Sigmoid colon (tissue), 4 donors: ENCODE data around the gene CLSTN2.

Experiments
- EP300 ChIP-seq, 4 donors: sonication (generic); formaldehyde crosslinking; IDR thresholded peaks; one replicate each; pipeline ENCODE4 v1.6.1; 2017; ENCODE audit warnings: antibody characterized with exemption in 4 of 4
- POLR2A ChIP-seq, 2 donors: fragments of 450-650 bp; IDR thresholded peaks; one replicate each; pipeline ENCODE4 v1.6.1; 2016; ENCODE audit warnings: antibody characterized with exemption in 2 of 2, mild to moderate bottlenecking in 2 of 2, moderate library complexity in 2 of 2
- POLR2AphosphoS5 ChIP-seq, 4 donors: sonication (generic); formaldehyde crosslinking; IDR thresholded peaks; one replicate each; pipeline ENCODE4 v1.6.1; 2017; ENCODE audit warnings: antibody characterized with exemption in 4 of 4
- TF ChIP-seq, protein P1 (sequence below), 4 experiments: fragments of 450-650 bp in 3 of 4; fragments of 200-600 bp in 1 of 4; IDR thresholded peaks; one replicate each; pipeline ENCODE4 v1.5.1; 2016 to 2019; ENCODE audit warnings: antibody characterized with exemption in 4 of 4, mild to moderate bottlenecking in 3 of 4, moderate library complexity in 2 of 4

DNA sequence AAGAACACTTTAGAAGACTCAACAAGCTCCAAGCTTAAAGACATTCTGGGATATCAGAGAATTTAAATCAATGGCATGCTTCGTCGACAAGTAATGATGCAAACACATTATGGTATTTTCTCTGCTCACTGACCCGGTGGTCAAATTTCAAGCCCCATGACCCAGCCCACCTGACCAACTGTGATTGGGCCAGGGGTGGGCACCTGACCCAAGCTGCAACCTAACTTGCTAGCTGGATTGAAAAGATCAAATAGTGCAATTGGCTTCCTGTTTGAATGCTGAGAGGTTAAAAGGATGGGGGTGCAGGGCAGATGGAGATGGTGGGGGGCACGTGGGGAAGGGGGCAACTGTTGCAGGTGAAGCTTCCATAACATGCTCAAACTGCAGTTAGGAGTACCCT, 250.4 kb downstream of the CLSTN2 start:
- TF ChIP-seq, protein P1, sequence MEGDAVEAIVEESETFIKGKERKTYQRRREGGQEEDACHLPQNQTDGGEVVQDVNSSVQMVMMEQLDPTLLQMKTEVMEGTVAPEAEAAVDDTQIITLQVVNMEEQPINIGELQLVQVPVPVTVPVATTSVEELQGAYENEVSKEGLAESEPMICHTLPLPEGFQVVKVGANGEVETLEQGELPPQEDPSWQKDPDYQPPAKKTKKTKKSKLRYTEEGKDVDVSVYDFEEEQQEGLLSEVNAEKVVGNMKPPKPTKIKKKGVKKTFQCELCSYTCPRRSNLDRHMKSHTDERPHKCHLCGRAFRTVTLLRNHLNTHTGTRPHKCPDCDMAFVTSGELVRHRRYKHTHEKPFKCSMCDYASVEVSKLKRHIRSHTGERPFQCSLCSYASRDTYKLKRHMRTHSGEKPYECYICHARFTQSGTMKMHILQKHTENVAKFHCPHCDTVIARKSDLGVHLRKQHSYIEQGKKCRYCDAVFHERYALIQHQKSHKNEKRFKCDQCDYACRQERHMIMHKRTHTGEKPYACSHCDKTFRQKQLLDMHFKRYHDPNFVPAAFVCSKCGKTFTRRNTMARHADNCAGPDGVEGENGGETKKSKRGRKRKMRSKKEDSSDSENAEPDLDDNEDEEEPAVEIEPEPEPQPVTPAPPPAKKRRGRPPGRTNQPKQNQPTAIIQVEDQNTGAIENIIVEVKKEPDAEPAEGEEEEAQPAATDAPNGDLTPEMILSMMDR (IDR thresholded peaks at IDR 0.05) = no peak
- TF ChIP-seq POLR2A (IDR thresholded peaks at IDR 0.05) (no peak), POLR2AphosphoS5 (IDR thresholded peaks at IDR 0.05) (no peak), EP300 (IDR thresholded peaks at IDR 0.05) (no peak)
